HG03139 (cell line): ENCODE results near the gene SLIT1.

ENCODE experiments used
- ATAC-seq: cut with Tn5 transposase; IDR thresholded peaks from one replicate; pipeline ENCODE4 v1.9.1; 2021; ENCODE audit not compliant: unreplicated experiment

Gene SLIT1

DNA sequence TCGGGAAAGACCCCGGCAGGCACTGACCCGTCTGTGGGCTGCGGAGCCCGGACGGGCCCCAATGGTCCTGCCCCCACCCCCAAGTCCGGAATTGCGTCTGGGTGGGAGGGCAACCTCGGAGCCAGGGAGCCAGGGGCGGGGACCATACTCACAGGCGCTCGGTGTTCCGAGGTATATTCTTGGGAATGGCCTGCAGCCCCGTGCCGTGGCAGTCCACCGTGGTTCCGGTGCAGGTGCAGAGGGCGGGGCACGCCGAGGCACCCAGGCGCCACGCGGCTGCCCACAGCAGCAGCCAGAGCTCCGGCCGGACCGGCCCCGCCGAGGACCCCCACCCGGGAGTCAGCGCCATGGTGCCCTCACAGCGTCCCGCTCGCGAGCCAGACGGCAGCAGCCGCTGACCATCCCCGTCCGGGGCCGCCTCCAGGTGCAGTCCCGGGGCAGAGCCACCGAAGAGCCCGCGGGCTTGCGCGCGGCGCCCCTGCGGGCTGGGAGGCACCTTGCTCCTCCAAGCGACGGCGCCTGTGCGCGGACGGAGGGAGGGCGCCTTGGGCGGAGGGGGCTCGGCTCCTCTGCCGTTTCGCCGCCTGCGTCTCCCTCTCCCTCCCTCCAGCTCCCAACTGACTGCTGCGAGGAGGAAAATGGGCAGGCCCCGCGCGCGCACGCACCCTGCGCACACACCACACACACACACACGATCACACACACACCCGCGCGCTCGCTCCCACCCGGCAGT is at the start of gene SLIT1:
Gene SLIT1, minus strand, starts transcription at position 634 of the 733 bp plus-strand sequence. Its CDS starts 285 bp downstream, at position 349.
- ATAC-seq = no peak

DNA sequence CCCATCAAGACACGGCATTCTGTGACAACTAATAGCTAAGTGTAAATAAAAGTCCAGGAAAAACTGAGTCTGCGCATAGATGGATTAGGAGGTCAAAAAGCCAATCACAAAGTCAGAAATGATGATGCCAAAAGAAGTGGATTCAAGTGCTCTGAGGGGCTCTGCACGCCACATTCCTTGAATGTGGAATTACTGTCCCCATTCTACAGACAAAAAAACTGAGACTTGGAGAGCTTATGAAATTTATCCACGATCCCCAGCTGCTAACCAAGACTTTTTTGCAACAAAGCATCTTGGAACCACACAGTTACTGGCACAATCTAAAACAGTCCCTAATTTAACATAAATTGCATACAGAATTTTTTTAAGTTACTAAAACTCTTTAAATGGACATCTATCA is 49.6 kb upstream of the SLIT1 start:
- no peak for ATAC-seq

DNA sequence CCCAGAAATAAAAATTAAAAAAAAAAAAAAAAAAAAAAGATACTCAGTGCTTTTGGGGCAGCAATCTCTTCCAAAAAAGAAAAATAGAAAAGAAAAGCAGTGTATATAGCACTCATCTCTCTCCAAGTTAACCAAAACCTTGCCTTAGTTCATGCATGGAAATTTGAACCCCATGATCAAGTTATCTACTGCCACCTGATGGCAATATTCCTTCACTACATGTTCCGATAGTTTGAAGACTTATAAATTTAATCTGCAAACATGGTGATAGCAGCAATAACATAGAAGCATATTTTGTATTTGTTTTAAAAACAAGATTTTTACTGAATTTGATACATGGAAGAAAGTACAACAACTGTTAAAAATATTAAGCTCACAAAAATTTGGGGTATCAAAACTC is 48.6 kb upstream of the SLIT1 start:
- ATAC-seq = no peak

DNA sequence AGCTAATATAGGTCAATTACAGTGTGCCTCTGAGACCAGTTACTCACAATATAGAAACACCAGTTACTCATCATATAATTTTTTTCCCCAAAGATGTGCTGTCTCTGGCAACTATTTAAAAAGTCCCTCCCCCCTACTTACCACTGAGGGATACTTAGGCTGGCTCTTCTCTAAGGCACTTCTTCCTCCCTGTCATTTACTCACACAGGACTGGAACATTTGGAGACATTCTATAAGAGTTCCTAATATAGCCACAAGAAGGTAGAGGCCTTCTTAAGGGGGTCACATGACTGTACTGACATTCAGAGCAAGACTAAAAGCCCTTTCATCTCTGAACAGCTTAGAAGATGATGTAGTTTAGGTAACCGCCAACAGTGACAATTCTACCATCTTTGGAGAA is 44.4 kb upstream of the SLIT1 start:
- no peak for ATAC-seq

DNA sequence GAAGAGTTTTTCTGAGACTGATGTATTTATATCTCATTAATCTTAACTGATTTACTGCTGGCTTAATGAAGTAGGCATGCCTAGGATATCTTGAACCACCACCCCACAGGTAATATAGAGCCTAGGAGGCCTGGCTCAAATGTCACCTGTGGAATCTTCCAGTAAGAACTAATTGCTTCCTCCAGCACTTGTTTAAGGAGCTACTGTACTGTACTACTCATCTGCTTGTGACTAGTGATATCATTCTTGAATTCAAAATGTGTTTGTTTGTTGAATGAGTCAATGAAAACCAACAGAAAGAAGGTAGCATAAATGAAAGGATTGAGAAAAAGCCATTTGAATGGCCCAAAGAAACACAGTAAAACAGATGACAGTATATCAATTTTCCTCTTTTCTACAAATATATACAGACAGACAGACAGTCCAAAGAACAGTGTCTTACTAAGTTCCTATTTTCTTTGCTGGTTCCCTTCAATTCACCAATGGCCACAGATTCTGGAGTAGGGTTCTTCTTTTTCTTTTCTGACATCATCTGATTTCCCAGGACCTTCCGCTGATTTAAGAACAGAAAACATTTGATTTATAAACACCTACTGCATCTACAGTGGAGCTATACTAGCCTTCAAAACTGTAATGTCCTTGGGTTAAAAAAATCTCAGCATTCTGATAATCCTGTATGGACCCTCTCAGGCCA is 43.7 kb upstream of the SLIT1 start:
- ATAC-seq = no peak

DNA sequence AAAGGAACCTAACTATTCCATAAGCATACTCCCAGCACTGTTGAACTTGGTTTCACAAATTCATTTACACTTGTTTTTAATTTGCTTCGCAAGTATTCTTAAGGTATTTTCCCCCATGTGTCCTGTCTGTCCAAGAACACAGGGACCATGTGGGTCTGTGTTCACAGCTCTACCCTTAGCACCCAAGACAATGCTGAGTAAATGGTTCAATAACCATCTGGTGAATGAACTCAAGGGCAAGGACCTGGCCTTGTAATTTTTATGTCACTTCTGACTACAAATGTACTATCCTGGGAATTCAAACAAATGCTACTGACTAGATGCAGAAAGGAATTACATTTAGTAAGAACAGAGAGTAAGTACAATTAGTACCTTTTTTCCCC is 43.0 kb upstream of the SLIT1 start:
- no peak for ATAC-seq

DNA sequence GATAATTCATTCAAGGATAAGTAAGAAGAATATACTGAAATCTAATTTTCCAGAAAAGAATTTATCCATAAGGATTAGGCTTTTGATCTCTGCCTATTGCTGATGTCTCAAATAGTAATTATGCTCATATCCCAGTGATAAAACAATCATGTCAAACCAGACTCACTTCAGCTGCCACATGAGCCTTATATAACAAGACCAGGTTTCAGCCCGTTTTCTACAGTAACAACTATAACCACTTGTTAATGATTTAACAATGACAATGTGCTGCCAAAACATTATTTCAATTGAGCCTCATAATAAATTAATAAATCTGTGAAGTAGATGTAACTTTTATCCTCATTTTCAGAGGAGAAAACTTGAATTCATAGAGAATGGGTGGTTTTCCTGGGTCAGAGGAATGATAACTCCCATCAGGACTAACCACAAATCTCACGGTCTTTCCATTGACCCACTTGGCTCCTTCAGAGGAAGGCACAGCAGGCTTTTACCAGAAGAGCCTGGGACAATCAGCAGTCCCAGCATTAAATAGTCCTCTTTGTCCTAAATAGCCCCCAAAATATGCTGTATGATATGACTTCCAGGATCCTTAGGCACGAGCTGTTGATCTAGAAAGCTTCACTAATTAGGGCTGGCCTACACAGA is 42.5 kb upstream of the SLIT1 start:
- no peak for ATAC-seq

DNA sequence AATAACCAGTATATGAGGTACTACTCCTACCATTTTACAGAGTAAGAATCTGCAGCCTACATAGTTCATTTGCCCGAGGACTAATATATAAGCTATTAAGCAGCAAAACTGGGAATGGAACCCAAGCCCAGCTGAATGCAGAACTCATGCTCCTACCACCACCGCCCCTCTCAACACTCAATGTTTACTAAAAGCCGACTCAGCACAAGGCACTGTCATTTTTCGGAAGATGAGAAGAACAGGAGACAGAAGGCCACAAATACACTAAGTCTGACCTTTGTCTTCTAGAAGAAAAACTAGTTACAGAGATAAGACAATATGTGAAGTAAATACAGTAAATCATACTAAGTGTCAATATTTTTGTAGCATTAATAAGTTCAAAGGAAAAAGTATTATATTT is 40.6 kb upstream of the SLIT1 start:
- ATAC-seq = no peak

DNA sequence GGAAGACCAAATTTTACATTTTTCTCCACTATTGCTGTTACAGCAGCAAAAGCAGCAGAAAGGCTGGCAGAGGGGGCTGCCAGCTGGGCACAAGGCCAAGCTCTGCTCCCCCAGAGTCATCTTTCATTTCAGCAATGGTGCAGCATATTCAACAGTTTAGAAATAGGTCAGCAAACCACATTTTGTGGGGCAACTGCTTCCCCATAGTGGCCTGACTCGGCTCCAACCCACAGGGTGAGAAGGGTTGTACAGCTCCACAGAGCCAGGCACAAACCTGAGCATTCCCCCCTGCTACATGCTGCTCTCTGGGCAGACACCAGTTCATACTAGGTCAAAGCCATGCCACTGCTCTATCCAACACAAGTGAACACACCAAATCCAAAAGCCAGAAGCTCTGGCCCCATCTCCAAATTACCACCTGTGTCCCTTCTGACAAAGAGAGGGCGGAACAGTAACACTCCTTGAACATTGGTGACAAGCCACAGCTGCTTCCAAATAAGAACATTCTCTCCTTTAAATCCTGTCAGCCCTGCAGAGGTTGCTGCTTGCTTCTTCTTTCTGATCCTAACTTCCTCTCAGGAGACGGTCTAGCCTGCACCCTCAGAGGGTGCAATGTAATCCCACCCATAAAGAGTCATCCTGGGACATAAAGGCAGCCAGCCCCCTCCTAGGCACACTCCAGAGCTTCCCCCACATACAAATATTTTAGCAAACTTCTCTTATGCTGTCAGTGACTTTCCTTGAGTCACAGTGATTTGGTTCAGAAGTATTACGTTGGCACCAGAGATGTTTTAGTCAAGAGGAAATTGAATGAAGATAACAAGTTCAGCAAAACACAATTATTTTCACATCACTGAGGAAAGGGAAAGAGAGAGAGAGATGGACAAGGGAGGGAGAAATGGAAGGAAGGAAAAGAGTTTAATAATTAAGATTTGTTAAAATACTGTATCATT is 39.0 kb upstream of the SLIT1 start:
- ATAC-seq = no peak

DNA sequence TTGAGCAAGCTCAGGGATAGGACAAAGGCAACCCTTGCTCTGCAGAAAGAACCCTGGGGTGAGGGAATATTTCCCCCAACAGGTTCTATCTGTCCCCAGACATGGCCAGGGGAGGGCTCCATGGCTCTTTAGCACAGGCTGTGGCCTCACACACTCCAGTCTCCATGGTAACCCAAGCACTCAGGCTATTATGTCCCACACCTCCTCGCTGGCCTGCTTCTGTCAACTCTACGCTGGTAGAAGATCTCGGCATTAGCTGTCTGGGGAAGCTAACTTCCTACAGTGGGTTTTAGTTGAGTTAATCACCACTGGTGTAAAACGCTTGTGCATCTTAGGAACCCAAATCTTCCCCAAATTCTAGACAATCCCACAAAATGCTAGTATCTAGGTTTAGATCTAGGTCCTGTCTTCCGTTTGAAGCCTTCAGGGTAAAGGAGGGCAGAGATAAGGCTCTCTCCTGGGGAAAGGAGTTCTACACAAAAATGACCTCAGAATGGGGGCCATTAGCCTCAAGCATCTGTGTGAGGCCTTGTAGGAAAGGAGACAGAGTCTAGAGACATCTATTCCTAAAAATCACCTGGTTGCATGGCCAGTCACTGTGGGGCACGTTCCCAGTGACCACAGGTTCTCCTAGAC is 36.7 kb upstream of the SLIT1 start:
- ATAC-seq = no peak

DNA sequence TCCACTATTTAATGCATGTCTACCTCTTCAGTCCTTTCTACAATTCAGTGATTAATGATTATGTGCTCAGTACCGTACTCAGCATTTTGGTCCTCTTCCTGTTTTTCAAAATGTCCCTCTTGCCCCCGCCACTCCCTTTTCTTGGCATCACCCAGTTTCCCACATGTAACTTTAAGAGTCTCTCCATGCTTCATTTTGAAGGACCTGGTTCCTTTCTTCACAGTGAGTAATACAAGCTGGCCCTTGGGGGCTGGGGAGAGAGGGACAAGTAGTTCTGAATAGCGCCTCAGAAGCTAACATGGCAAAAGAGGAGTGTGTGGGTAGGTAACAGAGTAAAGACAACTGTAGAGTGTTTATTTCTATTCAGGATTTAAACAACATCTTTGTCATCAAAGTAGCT is 34.6 kb upstream of the SLIT1 start:
- ATAC-seq = no peak

DNA sequence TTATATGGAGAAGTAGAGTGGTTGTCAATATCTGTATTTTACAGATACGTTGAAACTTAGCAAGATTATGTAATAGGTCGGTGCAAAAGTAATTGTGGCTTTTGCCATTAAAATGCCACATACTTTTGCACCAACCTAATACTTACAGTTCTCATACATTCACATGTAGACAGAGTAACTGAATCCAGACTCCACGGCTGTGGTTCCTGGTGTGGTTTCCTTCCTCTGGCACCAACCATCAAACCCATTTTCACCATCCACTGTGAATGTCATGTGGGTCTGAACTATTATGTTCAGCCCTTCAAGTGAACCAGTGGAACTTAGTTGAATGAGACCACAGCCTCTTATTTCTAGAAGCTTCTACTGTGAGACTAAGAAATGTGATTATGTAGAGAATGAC is 31.5 kb upstream of the SLIT1 start:
- no peak for ATAC-seq

DNA sequence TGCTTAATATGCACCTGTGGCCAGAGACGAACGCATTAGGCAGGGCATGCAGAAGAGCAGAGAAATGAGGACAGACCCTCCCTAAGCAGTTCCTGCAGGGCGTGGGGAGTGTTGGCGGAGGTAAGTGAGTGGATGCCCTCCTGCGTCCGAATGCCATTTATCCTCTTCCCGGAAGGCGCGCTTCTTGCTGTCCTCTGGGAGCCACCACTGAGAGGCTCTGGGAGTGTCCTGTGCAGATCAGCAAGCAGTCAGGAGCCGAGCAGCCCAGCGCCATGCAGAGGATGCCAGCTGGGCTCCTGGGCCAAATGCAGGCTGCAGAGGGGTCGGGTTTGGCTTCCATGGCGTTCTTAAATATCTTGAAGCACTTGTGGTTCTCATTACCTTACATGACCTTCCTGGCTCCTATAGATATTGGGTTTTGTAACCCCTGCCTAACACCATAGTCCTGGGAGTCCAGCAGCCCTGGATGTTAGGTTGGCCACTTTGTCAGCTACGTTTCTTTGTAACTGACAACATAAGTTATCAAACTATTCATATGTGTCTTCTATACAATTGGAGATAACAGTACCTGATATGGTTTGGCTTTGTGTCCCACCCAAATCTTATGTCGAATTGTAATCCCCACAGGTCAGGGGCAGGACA is 30.0 kb upstream of the SLIT1 start:
- ATAC-seq = no peak

DNA sequence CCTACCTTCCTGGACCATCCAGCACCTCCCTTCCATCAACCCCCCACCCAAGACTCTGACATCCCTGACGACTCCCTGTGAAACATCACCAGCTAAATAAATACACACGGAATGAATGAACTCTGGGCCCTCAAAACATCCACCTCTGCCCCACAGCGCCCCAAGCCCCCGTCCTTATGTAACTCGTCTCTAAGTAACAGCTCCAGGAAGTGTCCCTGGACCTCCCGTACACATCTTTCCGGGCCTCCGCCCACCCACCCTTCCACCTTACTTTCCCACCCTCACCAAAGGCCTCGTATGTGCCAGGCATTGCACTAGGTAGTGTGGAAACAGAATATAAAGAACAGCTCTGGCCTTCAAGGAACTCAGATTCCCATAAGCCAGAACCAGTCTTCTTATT is 27.7 kb upstream of the SLIT1 start:
- ATAC-seq = no peak

DNA sequence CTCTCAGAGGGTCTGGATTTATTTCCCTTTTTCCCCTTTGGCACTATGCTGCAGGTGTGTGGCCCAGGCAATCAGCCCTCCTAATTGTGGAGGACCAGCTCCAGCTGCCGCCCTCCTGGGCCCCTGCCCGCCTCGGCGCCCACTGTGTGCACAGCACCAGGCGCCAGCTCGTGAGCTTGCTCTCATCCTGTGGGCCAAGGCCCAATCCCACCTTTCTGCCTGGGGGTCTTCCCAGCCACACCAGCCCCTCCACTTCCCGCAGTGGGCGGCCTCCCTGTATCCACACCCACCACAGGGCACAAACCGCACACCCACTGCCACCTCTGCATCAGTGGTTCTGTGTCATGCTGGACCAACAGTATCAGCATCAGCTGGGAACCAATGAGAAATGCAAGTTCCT is 25.5 kb upstream of the SLIT1 start:
- ATAC-seq = no peak

DNA sequence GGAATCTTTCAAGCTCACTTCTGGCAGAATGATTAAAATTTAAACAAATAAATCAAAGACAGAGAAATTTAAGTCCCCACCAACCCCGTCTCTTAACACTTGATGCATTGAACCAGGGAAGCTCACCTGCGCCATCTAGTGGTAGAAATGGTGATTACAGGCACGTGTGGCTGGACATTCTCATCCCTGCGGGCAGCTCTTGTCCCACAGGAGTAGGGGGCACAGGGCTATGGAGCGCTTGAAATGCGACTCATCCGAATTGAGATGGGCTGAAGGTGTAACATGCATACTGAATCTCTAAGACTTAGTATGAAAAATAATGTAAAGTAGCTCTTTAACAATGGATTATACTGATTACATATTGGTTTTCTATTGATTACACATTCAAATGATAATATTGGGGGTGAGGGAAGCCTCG is 24.8 kb upstream of the SLIT1 start:
- no peak for ATAC-seq

DNA sequence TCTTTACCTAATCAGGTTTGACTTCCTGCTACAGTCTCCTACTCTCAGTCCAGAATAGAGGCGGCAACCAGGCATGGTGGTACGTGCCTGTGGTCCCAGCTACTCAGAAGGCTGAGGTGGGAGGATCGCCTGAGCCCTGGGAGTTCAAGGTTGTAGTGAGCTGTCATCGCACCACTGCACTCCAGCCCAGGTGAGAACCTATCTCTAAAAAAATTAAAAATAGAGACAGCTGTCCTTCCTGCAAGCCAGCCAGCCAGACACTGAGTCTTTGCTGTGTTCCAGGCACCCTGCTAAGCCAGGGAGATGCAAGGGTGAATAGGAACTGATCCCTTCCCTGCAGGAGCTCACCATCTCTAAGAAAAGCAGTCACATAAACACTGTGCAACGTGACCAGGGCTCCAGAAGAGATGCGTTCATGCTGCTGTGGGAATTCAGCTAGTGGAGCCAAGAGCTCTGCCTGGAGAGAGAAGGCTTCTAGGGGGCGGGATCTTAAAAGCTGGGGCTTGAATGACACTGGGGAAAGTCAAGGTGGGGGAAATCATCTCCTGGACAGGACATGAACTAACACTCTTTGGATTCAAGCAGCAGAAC is 22.1 kb upstream of the SLIT1 start:
- ATAC-seq = no peak

DNA sequence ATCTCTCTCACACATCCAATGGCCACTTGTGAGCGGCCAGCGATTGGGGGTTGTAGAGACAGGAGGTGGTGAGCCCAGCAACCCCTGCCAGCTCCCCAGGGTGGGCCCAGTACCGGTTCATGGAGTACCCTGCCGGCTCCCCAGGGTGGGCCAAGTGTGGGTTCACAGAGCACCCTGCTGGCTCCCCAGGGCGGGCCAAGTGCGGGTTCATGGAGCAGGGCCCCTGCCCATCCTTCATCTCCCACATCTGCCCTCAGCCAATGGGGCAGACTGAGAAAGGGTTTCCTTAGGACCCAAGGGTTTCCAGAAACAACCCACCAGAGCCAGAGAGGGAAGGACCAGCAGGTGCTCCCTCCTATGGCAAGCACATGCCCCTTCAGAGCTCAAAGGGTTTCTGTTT is 21.4 kb upstream of the SLIT1 start:
- no peak for ATAC-seq

DNA sequence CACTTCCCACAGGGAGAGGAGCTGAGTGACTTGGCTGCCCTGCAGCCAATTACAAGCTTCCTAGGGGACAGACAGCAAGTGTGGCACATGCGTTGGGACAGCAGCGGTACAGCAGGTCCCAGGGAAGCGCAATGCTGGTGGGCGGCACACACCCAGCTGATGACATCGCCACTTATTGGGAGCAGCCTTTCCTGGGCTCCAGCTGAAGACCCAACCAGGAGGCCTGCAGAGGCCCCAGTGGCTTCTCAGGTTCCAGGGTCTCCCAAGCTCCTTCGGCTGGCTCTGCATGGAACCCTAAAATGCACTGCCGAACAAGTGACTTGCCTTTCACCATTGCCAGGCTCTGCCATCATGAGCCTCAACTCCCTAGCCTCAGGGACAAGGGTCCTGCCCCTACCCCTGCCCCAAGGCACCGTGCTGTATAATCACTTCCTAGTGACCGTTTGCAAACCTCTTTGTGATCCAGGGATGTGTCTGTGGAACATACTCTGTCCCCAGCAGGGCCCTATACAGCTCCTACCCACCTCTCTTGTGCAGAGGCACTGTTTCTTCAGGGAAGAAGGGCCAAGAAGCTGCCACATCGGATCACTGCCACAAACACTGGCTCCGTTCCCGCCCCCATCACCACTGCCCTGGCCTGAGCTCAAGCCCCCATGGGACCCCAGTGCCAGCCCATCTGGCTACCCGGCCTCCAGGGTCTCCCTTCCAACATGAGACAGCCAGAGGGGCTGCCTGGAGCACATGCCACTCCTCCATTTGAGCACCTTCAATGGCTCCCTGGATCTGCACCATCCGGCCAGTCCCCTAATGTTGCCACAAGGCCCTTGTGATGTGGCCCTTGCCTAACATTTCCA is 19.3 kb upstream of the SLIT1 start:
- ATAC-seq = no peak
